ENCODE data around the gene CHD2.

Gene CHD2

GRCh38 chr15:92932946-92933649 is 33.0 kb downstream of the CHD2 start:
- DNase-seq (ENCODE audit: low read depth), result no peak

GRCh38 chr15:92933831-92934230 is 33.7 kb downstream of the CHD2 start:
- DNase-seq (ENCODE audit: low read depth), result no peak

GRCh38 chr15:92934716-92935115 is 34.6 kb downstream of the CHD2 start:
- no peak for DNase-seq (ENCODE audit: low read depth)

GRCh38 chr15:92936138-92936537 is 36.0 kb downstream of the CHD2 start:
- no peak for DNase-seq (ENCODE audit: low read depth)

GRCh38 chr15:92936693-92937092 is 36.6 kb downstream of the CHD2 start:
- DNase-seq (ENCODE audit: low read depth), result no peak

GRCh38 chr15:92937901-92938300 is 37.8 kb downstream of the CHD2 start:
- DNase-seq (ENCODE audit: low read depth), result no peak

GRCh38 chr15:92938387-92938786 is 38.3 kb downstream of the CHD2 start:
- no peak for DNase-seq (ENCODE audit: low read depth)

- DNase-seq (ENCODE audit: low read depth), result no peak
These were observed 41.5 kb downstream of the CHD2 start for GRCh38 chr15:92941668-92942067.

GRCh38 chr15:92942706-92943105 is 42.6 kb downstream of the CHD2 start:
- DNase-seq (ENCODE audit: low read depth), result no peak

GRCh38 chr15:92943581-92943980 is 43.5 kb downstream of the CHD2 start:
- DNase-seq (ENCODE audit: low read depth), result no peak

GRCh38 chr15:92944946-92945521 is 44.9 kb downstream of the CHD2 start:
- no peak for DNase-seq (ENCODE audit: low read depth)

GRCh38 chr15:92947071-92947730 is 47.1 kb downstream of the CHD2 start:
- DNase-seq (ENCODE audit: low read depth), result no peak

GRCh38 chr15:92949604-92950249 is 49.6 kb downstream of the CHD2 start:
- no peak for DNase-seq (ENCODE audit: low read depth)

- no peak for DNase-seq (ENCODE audit: low read depth)
These were observed 51.8 kb downstream of the CHD2 start for GRCh38 chr15:92951800-92952457.

GRCh38 chr15:92952458-92952850 is 52.3 kb downstream of the CHD2 start:
- DNase-seq (ENCODE audit: low read depth), result no peak

- DNase-seq (ENCODE audit: low read depth), result no peak
These were observed 53.4 kb downstream of the CHD2 start for GRCh38 chr15:92953566-92953965.

- no peak for DNase-seq (ENCODE audit: low read depth)
These were observed 53.9 kb downstream of the CHD2 start for GRCh38 chr15:92954002-92954401.

- DNase-seq (ENCODE audit: low read depth), result no peak
These were observed 54.5 kb downstream of the CHD2 start for GRCh38 chr15:92954578-92954977.

GRCh38 chr15:92955706-92956105 is 55.6 kb downstream of the CHD2 start:
- DNase-seq (ENCODE audit: low read depth), result no peak

- DNase-seq (ENCODE audit: low read depth), result no peak
These were observed 58.0 kb downstream of the CHD2 start for GRCh38 chr15:92958105-92958504.

GRCh38 chr15:92959219-92959618 is 59.1 kb downstream of the CHD2 start:
- DNase-seq (ENCODE audit: low read depth), result no peak

GRCh38 chr15:92960996-92961681 is 61.0 kb downstream of the CHD2 start:
- no peak for DNase-seq (ENCODE audit: low read depth)

Measured in fibroblast of the conjunctiva (primary cell).